HepG2 (cell line): Measurements from ENCODE around the gene SPON2. TPM values are rescaled to one million over a fixed set of nuclear protein-coding genes. Genes with fewer than 3 reads are reported as not detected.

ENCODE experiments used
- FOSL2 ChIP-seq: sonication (generic); formaldehyde crosslinking; IDR thresholded peaks from 2 replicates; pipeline ENCODE4 v1.4.0; 2020; ENCODE audit warnings: missing genetic modification reagents
- HNRNPL ChIP-seq: fragments of 200-400 bp; formaldehyde crosslinking; IDR thresholded peaks from 2 replicates; pipeline ENCODE4 v1.6.1; 2017; ENCODE audit warnings: mild to moderate bottlenecking, low read depth, low read length
- LCORL ChIP-seq, 2 experiments: fragments of 450-650 bp in 1 of 2; sonication (generic) in 1 of 2; formaldehyde crosslinking in 1 of 2; IDR thresholded peaks; 2 replicates each; pipeline versions ENCODE4 v1.5.0 to v1.6.1; 2017 to 2020; ENCODE audit warnings: antibody characterized with exemption in 1 of 2, missing genetic modification reagents in 1 of 2
- NRL ChIP-seq: sonication (generic); formaldehyde crosslinking; IDR thresholded peaks from 2 replicates; pipeline ENCODE4 v1.5.0; 2020; ENCODE audit warnings: missing genetic modification reagents, mild to moderate bottlenecking, moderate library complexity, borderline replicate concordance
- PATZ1 ChIP-seq: sonication (generic); formaldehyde crosslinking; IDR thresholded peaks from 2 replicates; pipeline ENCODE4 v1.4.0; 2020; ENCODE audit warnings: missing genetic modification reagents
- TBX2 ChIP-seq: sonication (generic); formaldehyde crosslinking; IDR thresholded peaks from 2 replicates; pipeline ENCODE4 v1.5.0; 2020; ENCODE audit warnings: missing genetic modification reagents, mild to moderate bottlenecking, borderline replicate concordance
- ZBTB10 ChIP-seq: sonication (generic); formaldehyde crosslinking; IDR thresholded peaks from 2 replicates; pipeline ENCODE4 v1.4.0; 2020; ENCODE audit warnings: missing genetic modification reagents, borderline replicate concordance
- ZNF18 ChIP-seq: sonication (generic); formaldehyde crosslinking; IDR thresholded peaks from 2 replicates; pipeline ENCODE4 v1.8.0; 2022; ENCODE audit warnings: mild to moderate bottlenecking, missing genetic modification reagents; ENCODE audit not compliant: insufficient replicate concordance
- ZNF256 ChIP-seq: sonication (generic); formaldehyde crosslinking; conservative IDR thresholded peaks from 2 replicates; pipeline ENCODE4 v1.4.0; 2020; ENCODE audit warnings: missing genetic modification reagents
- ZNF687 ChIP-seq: sonication (generic); formaldehyde crosslinking; IDR thresholded peaks from 2 replicates; pipeline ENCODE4 v1.5.1; 2020; ENCODE audit warnings: mild to moderate bottlenecking, missing genetic modification reagents, moderate library complexity
- polyA plus RNA-seq, 8 experiments: library from polyadenylated mRNA; depleted of rRNA in 3 of 8; stranded (reverse) in 7 of 8; unstranded in 1 of 8; fragments of >200 nt; fragmentation: Illumina TruSeq in 4 of 8; extraction: Trizol in 4 of 8; gene quantifications; 2 replicates each; pipeline versions ENCODE4 v1.2.1 to v1.2.3, GENCODE V29; 2011 to 2016; ENCODE audit warnings: low read depth in 4 of 8, missing spikeins in 1 of 8, mixed read lengths in 1 of 8; ENCODE audit not compliant: insufficient read depth in 1 of 8
- total RNA-seq, 5 experiments: library from RNA; depleted of rRNA; stranded (reverse); fragments of >200 nt; fragmentation: Illumina TruSeq; extraction: Trizol; gene quantifications; 2 replicates each; pipeline ENCODE4 v1.2.3, GENCODE V29; 2016; ENCODE audit warnings: low read depth in 1 of 5

SPON2 gene
- total and polyA plus RNA-seq, 2 of the 13 experiments (the other 11 are each of a cell fraction or from before 2014, with no cell fraction given), result 17.4 to 55.2 TPM

- peak; percentile 29; the same call in 1 of the 2 replicates for TF ChIP-seq NRL
- 0 out of 2 replicates have a peak, but pooled peaks have one; percentile 28 for TF ChIP-seq FOSL2 (CRISPR knock-in tag)
- TF ChIP-seq LCORL (IDR thresholded peaks at IDR 0.05), result no peak
- TF ChIP-seq LCORL (CRISPR knock-in tag; IDR thresholded peaks at IDR 0.05), result 0 out of 2 replicates have a peak, but pooled peaks have one; percentile 40
- no peak for TF ChIP-seq ZNF256 (CRISPR knock-in tag)
- peak; percentile 23; the same call in 1 of the 2 replicates for TF ChIP-seq ZBTB10 (CRISPR knock-in tag)
- peak; percentile 29; the same call in 1 of the 2 replicates for TF ChIP-seq PATZ1
- peak; percentile 31 for TF ChIP-seq ZNF18 (CRISPR knock-in tag)
- peak; percentile 56; the same call in 1 of the 2 replicates for TF ChIP-seq HNRNPL
- TF ChIP-seq TBX2 (CRISPR knock-in tag), result no peak; the same call in 1 of the 2 replicates
- TF ChIP-seq ZNF687 (CRISPR knock-in tag), result peak; percentile 48
Measured at GRCh38 chr4:1177274-1178141, 5.1 kb upstream of the SPON2 start (continued).
